HG03045 (cell line): ENCODE data around the gene WDR4.
"Not testable (repeated sequence)": the region's sequence is repeated elsewhere in the genome, so short reads cannot be mapped to it uniquely, and the experiment has no call there.

Source experiments
- ATAC-seq: cut with Tn5 transposase; IDR thresholded peaks from one replicate; pipeline ENCODE4 v1.9.1; 2021; ENCODE audit warnings: mild to moderate bottlenecking, moderate library complexity; ENCODE audit not compliant: unreplicated experiment

Gene WDR4

DNA sequence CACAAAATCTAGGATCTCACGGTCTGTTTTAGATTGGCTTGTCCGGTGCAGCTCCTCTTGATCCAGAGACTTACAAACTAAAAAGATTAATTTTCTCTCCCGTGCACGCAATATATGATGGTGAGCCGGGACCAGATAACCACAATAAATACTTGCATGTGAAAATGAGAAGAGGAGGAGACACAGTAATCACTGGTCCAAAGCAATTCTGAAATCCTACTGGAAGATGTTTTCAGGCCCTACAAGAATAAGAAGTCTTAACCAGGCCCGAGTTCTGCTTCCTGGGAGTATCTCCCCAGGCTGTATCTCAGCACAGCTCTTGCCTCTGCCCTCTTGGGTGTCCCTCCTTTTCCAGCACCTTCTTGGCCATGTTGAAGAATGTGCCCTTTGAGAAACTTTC is 1.0 kb upstream of the WDR4 start:
- no peak for ATAC-seq

DNA sequence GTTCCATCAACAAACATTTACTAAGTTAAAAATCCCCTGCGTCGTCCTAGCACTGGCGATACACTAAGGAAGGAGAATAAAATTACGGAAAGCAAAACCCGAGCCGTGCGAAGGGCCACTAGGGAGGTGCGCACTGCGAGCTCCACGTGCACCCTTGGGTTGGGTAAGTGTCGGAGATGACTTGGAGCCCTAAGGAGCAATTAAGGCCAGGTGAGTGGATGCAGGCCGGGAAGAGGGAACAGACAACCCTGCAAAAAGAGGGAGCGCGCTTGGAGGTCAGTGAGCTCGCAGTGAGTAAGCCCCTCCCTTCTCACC is 704 bp downstream of the WDR4 start:
- no peak for ATAC-seq

DNA sequence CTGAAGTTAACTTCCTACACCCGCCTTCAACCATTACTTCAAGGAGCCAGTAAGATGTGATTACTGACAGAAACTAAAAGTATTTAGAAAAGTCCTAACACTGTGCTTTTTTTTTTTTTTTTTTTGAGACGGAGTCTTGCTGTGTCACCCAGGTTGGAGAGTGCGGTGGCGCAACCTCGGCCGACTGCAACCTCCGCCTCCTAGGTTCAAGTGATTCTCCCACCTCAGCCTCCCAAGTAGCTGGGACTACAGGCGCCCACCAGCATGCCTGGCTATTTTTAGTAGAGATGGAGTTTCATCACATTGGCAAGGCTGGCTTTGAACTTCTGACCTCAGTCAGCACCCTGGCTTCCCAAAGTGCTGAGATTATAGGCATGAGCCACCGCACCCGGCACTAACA is 3.5 kb downstream of the WDR4 start:
- not testable (repeated sequence) for ATAC-seq

DNA sequence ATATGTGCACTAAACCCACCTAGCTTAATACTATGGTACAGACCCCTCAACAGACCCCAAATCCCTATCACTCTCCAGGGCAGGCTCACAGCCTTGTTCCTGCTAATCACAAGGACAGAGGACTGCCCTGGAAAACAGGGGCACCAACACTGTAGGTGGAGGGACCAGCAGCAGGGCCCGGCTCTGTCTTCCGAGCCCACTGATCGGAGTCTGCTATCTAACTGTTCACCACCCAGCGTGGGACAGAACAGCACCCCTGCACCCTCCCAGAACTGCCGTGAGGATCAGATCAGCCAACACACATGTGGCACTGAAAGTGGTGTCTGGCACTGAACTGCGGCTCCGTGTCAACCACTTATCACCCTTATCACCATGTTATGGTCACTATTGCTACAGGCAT is 6.2 kb downstream of the WDR4 start:
- ATAC-seq, result no peak

DNA sequence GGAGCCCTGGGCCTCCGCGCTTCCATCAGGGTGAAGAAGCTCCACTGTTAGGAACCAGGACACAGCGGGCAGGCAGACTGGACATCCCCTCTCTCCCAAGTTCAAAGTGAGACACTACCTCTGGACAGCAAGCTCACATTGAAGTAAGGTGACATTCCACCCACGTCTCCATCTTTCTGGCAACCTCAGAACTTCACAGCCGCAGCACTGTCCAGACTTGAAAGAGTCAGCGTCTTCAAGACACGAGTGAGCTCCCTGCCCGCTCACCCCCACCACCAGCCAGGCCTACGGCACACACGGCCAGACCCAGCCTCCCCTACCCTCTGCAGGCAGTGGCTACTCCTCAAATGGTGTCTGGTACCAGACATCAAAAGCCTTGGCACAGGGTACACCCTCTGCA is 11.1 kb downstream of the WDR4 start:
- no peak for ATAC-seq

DNA sequence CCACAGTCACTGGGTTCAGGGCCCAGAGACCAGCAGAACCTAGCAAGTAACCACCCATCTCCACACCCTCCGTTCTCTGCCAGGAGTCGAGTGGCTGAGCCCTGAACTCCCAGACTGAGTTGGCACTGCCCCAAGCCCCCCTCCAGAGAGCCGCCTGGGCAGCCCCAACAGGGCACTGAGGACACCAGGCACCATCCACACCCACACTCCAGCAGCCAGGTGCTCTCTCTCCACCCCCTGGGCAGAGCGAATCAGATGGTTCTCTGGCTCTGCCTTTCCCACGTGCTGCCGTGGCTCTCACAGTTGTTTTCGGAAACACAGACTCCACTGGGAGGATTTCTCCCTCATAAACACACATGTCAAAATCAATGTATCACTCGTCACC is 13.6 kb downstream of the WDR4 start:
- no peak for ATAC-seq

DNA sequence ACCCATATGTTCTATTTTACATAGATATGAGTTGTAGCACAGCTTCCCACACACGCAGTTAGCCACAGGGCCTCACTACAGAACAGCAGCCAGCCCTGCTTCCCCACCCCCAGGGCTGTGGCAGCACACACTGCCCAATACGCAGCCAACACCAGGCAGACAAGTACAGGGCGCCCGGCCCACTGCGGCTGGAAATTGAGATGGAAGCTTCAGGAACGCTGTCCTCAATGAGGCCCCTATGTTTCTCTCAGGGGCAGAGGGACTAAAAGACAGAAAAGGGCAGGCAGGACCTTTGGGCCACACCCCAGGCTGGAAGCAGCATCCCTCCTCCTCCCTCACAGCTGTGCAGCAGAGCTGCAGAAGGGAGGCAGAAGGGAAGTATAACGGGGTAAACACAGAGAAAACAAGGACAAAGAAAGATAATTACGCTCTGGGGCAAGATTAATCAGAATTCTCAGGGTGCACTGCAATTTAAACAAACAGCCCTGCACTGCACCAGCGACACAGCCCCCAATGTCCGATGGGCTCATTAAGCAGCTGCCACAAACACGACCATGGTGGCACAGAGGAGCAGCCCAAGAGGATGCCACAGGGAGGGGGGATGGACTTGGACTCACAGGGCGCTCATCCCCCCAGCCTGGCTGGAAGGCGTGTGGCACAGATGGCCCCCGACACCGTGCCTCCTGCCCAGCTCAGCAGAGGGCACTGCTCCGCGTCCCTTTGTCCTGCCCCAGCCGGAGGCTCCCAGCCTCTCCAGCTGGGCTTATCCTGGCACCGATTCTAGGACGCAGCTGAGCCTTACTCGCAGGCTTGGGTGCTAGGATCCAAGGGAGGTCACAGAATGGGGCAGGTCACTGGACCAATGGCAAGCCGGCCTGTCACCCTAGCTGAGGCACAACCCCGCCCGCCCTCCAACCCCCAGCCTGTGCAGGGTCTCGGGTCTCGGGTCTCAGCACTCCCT is 14.2 kb downstream of the WDR4 start:
- no peak for ATAC-seq

DNA sequence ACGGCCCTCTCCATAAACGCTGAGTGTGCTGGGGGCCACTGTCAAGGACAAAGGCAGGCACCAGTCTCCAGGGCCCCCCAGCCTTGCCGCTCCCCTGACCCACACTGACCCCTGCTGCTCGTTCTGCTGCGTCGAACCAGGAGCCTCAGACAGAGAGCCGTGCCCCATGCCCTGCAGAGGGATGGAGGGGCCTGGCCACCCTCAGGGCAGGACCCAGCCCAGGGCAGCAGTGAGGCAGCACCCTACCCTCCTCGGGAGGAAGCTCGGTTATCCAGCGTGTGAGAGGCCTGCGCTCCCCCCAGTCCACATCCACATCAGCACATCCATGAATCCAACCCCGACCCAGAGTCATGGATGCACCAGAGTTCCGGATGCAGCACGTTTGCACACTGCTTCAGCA is 15.1 kb downstream of the WDR4 start:
- no peak for ATAC-seq

DNA sequence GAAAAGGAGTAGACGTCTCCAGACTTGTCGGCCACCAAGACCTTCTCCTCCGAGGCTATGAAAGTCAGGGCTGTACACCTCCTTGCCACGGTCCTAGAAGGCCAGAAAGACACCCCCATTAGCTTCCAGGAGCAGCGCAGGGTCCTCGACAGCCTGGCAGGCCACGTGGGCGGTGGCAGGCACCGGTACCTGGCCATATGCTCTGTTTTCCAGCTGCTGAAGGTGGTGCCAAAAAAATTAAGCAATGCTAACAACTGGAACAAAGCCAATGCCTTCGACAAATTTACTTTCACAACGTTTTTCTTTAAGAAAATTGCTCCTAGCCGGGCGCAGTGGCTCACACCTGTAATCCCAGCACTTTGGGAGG is 15.9 kb downstream of the WDR4 start:
- no peak for ATAC-seq

DNA sequence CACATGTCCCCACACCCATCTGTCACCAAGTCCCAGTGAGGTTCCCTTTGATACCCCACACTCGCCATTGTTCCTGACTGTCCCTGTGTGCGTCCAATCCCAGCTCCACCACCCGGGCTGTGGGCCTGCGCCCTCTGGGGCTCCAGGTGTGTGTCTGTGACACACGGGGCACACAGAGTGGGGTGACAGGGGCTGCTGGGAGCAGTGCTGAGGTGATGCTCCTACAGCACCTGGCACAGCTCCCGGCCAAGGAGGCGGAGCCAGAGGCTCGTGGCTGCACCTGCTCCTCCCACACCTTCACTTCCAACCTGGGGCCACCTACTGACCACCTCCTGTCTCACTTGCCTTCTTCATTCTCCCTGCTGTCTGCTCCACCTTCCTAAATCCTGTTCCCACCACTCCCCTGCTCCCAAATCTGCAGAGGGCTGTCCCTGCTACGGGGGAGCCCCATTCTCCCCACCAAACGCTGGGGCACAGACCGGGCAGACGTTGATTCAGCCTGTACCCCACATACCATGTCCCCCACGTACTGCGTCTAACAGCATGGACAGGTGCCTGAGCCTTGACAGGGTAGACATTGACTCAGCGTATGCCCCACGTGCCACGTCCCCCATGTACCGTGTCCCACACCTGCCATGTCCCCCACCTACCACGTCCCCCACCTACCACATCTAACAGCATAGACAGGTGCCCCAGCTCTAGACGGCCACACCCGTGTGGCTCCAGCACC is 16.4 kb downstream of the WDR4 start:
- ATAC-seq, result no peak

DNA sequence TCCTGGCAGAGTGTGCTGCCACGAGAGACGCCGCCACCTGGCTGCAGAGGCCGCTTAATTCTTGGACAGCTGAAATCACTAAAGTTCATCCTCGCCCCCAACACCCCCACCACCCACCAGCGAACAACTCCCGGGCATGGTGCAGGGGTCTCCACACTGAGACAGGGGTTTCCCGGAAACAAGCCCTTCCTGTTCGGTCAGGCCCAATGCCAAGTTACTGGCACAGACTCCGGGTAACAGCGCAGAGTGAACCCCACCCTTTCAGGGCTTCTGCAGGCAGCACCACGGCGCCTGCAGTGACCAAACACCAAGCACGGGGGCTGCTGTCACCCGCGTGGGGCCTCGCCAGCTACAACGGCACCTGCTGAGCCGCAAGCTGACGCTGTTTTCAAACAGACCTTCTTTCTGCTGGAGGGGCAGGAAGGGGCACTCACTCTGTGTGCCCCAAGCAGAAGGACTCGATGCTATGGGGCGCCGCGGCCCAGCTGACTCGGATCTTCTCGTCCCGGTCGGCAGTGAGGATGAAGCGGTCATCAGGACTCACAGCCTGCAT is 17.4 kb downstream of the WDR4 start:
- ATAC-seq, result no peak

DNA sequence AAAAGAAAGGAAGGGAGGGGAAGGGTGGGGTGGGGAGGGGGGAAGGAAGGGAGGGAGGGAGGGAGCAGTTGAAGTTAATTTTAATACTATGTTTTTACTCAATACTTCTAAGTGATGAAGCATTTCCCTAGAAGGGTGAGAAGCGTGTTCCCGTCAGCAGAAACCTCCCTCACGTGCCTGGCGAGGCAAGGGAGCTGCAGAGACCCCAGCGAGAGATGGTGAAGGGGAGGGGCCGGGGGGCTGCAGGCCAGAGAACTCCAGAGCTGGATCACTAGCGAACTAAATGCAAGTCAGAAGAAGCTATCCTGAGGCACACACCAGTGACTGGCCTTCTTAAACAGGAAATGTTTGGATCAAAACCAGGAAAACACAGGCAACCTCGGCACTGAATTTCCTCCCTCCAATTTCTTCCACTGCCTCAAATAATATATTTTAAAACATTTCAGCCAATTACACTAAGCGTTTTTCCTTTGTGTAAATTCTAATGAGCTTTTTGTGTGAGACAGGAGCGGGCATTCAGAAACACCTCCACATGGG is 18.0 kb downstream of the WDR4 start:
- ATAC-seq, result no peak

DNA sequence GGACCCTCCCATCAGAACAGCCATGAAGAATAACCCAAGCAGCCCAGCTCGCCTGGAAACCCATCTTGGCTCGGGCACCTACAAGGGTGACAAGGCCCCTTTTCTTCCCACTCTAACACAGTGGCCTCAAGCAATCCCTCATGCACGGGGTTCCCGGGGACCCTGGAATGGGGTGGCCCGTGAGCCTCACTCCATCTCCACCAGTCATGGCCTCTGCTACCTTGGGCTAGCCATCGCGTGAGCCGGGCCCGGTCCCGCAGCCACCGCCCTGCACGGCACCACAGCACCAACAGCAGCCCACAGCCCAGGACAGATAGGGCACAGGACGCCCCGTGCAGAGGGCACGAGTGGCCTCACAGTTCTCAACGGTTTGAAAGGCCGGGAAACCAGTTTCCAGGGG is 19.0 kb downstream of the WDR4 start:
- no peak for ATAC-seq

DNA sequence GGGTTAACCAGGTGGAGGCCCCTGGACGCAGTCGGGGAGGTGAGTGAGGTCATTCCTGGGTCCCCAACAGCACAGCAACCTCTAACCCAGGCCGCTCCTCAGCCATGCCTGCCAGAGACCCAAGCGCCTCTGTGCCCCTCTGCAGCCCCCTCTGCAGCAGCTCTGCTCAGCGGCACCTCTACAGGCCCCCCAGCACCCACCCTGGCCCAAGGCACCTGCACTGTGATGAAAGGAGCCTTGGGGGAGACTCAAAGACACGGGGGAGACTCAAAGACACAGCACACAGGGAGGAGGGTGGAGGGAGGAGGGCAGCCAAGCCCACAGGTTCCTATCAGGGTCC is 19.5 kb downstream of the WDR4 start:
- ATAC-seq, result no peak

DNA sequence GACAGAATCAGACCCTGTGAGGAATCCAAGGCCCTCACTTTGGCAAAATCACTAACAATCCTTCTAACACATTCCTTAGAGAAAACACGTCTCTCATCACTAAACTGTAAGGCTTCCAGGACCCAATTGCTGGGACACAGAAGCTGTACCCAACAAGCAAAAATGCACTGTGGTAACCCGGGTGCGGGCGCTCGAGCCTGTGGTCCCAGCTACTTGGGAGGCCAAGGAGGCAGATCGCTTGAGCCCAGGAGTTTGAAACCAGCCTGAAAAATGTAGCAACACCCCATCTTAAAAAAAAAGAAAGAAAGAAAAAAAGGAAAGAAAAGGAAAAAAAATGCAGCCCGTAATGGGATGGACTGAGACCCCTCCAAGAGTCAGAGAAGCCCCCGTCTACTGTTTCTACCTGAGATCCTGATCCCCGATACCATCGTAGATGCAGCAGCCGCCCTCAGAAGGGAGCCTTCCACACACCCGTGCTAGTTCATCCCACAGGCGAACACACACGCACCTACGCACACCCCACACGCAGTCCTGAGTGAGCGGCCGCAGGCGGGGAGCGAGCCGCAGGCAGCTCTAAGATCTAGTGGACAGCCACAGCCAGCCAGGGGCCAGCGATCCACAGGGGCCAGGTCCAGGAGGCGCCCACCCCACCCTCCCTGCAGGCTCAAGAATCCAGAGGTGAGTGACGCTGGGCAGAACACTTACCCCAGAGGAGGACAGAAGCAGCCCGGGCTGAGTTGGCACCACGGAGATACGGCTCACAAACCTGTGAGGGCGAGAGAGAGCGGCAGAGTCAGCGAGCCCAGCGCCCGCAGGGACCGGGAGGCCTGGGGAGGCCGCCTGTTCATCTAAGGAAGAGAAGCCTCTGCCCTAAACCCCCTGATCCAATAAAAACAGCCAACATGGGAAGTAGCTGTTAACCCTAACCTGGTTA is 20.1 kb downstream of the WDR4 start:
- ATAC-seq, result no peak

DNA sequence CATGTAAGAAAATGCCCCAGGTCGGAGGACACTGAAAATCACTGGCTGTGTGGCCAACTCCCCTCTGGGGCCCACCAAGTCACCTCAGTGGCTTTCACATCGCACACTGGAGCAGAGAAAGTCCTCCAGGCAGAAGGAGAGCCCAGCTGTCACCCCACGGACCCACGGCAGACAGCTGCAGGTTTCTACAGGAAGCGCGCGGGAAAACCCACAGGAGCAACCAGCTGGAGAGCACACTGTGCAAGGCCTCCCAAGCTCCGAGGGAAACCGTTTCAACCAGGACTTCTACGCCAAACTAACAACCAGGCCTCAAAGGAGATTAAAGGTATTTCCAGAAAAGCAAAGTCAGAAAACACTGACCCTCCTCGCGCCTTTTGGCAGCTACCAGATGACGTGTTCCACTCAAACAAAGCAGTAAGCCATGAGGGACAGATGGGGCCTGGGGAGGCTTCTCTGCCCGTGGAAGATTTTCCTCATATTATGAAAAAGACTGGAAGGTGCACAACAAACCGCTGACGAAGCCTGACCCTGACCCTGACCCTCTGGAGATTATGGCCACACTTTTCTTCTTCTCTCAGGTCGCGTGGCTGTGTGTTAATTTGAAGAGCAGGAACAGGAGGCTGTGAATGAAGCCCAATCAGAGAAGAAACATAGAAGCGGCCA is 21.0 kb downstream of the WDR4 start:
- no peak for ATAC-seq

DNA sequence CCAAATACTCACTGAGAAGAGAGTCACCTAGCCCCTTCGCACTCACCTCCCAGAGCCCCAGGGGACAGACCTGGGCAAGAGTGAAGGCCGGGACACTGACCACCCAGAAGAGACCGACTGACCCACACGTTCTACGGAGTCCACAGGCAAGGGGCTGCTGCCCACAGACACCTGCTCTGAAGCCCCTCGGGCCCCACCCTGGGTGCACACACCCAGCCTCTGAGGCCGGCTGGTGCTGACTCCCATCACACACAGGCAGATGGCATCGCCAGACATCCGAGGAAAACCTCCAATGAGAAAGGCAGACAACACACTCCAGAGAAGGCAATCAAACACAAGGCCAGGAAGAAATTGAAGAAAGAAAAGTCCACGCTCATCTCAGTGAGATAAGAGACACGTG is 22.1 kb downstream of the WDR4 start:
- no peak for ATAC-seq

DNA sequence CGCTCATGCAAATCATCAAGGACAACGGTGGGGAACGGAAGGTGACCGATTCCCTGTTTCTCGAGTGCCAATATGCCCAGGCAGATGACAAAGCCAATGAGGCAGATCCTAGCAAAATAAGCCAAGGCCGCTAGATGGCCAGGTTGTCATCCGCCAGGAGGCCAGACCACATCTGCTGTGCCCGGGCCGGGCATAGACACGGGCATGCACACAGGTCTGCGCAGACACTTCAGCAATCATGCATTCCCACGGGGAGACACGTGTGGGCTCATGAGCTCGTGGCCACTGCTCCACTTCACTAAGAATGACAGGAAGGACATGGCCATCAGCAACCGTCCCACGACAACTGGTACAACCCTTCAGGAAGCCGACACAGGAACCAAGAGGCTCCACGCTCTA is 23.4 kb downstream of the WDR4 start:
- no peak for ATAC-seq

DNA sequence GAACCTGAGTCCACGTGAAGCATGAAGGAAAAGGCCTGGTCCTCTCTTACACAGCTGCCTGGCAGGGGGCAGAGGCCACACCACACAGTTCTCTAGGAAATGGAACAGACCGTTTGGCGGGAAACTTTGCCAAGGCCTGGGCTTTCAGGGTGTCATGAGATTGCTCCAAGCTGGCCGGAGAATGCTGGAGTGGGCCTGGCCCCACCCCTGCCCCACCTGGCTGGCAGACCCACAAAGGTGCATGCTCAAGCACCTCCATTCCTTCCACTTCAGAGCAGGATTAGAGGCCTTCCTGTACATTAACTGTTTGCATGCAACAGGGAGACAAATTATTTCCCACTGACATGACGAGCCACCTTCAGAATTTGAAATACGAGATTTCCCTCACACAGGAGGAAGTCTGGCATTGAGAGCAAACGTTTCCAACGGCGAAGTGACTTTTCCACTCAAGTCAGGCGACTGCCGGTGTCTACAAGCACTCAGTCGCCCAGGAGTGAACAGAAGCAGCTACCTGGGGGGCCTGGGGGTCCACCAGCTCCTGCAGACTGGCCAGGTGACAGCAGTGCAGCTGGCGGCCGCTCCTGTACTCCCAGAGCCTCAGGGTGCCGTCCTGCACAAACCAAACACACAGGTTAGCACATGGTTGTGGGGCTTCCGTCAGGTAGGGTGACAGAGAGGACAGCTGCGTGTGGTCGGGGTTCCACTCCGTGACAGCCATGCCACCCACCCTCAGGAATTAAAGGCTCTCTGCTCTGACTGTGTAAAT is 24.0 kb downstream of the WDR4 start:
- ATAC-seq, result no peak
